Dedifferentiated amniotic fluid mesenchymal stem cell (primary cell): ENCODE results near the gene HDAC11.
"Not testable (repeated sequence)": the region's sequence is repeated elsewhere in the genome, so short reads cannot be mapped to it uniquely, and the experiment has no call there.

Experiments used
- DNase-seq: peaks from one replicate; pipeline ENCODE4 v3.0.0-alpha.2; 2016; ENCODE audit errors: extremely low spot score

HDAC11 gene

GRCh38 chr3:13507247-13507569, 27.1 kb downstream of the HDAC11 start:
- DNase-seq = no peak

GRCh38 chr3:13507570-13508339, 27.6 kb downstream of the HDAC11 start:
- no peak for DNase-seq

GRCh38 chr3:13508496-13508895, 28.4 kb downstream of the HDAC11 start:
- no peak for DNase-seq

GRCh38 chr3:13509059-13509815, 29.1 kb downstream of the HDAC11 start:
- DNase-seq = no peak

- no peak for DNase-seq
Measured at GRCh38 chr3:13509816-13510192, 29.7 kb downstream of the HDAC11 start.

GRCh38 chr3:13512451-13512850, 32.3 kb downstream of the HDAC11 start:
- DNase-seq = no peak

- peak; percentile 60 for DNase-seq
Measured at GRCh38 chr3:13513051-13513912, 33.2 kb downstream of the HDAC11 start.

GRCh38 chr3:13513913-13514517, 33.9 kb downstream of the HDAC11 start:
- DNase-seq = no peak

GRCh38 chr3:13514639-13515435, 34.7 kb downstream of the HDAC11 start:
- DNase-seq = no peak

- no peak for DNase-seq
Measured at GRCh38 chr3:13515786-13516759, 36.0 kb downstream of the HDAC11 start.

GRCh38 chr3:13516760-13517135, 36.6 kb downstream of the HDAC11 start:
- no peak for DNase-seq

GRCh38 chr3:13517253-13517977, 37.3 kb downstream of the HDAC11 start:
- no peak for DNase-seq

GRCh38 chr3:13518516-13518953, 38.4 kb downstream of the HDAC11 start:
- no peak for DNase-seq

GRCh38 chr3:13519006-13519791, 39.1 kb downstream of the HDAC11 start:
- no peak for DNase-seq

- DNase-seq = no peak
Measured at GRCh38 chr3:13520326-13520880, 40.3 kb downstream of the HDAC11 start.

- DNase-seq = no peak
Measured at GRCh38 chr3:13521309-13521708, 41.2 kb downstream of the HDAC11 start.

GRCh38 chr3:13521749-13522148, 41.6 kb downstream of the HDAC11 start:
- DNase-seq = not testable (repeated sequence)

GRCh38 chr3:13522236-13522635, 42.1 kb downstream of the HDAC11 start:
- no peak for DNase-seq
